DMS79 treated with DMSO at 0.1 percent for 48 hours (cell line): Measurements from ENCODE around the gene NR1D1.
A peak's percentile ranks its signal among the peaks of the same experiment; 100 is the strongest.

Experiments used
- DNase-seq: peaks from one replicate; lab custom pipeline; 2025; lab: John Stamatoyannopoulos, UW

Gene NR1D1

GRCh38 chr17:40097087-40097486, 3.3 kb downstream of the NR1D1 start:
- no peak for DNase-seq

GRCh38 chr17:40095944-40096791, 4.2 kb downstream of the NR1D1 start:
- no peak for DNase-seq

- DNase-seq, result no peak
Observed at GRCh38 chr17:40095351-40095943, 4.9 kb downstream of the NR1D1 start.

GRCh38 chr17:40094874-40095273, 5.5 kb downstream of the NR1D1 start:
- DNase-seq, result no peak

- no peak for DNase-seq
Observed at GRCh38 chr17:40093580-40094201, 6.7 kb downstream of the NR1D1 start.

- no peak for DNase-seq
Observed at GRCh38 chr17:40093005-40093579, 7.3 kb downstream of the NR1D1 start.

GRCh38 chr17:40092581-40092980, 7.8 kb downstream of the NR1D1 start:
- DNase-seq, result no peak

GRCh38 chr17:40091691-40092397, 8.5 kb downstream of the NR1D1 start:
- peak; percentile 22 for DNase-seq

- peak; percentile 5 for DNase-seq
Observed at GRCh38 chr17:40090237-40091119, 9.9 kb downstream of the NR1D1 start.

- no peak for DNase-seq
Observed at GRCh38 chr17:40089077-40089895, 11.1 kb downstream of the NR1D1 start.

- no peak for DNase-seq
Observed at GRCh38 chr17:40087903-40088718, 12.3 kb downstream of the NR1D1 start.

- DNase-seq, result no peak
Observed at GRCh38 chr17:40087049-40087794, 13.2 kb downstream of the NR1D1 start.

- DNase-seq, result peak; percentile 41
Observed at GRCh38 chr17:40086150-40087044, 14.0 kb downstream of the NR1D1 start.

GRCh38 chr17:40084477-40084876, 15.9 kb downstream of the NR1D1 start:
- no peak for DNase-seq

GRCh38 chr17:40079545-40079944, 20.8 kb downstream of the NR1D1 start:
- no peak for DNase-seq

- DNase-seq, result no peak
Observed at GRCh38 chr17:40076591-40076990, 23.8 kb downstream of the NR1D1 start.

- no peak for DNase-seq
Observed at GRCh38 chr17:40075942-40076498, 24.4 kb downstream of the NR1D1 start.
